Left lung (tissue), 10 donors: ENCODE measurements around the gene TTC39B. TPM values are rescaled to one million over a fixed set of nuclear protein-coding genes. Genes with fewer than 3 reads are reported as not detected.

Experiments
- ATAC-seq: fragments of 200-7000 bp; cut with Tn5 transposase; one replicate; pipeline ENCODE4 v1.9.1; 2020; ENCODE audit warnings: moderate library complexity
- DNase-seq, 4 donors: peaks; one replicate each; pipeline ENCODE4 v3.0.0-alpha.2; 2013 to 2020
- H3K27ac ChIP-seq, 2 donors: fragments of 200-600 bp; sonication (generic) in 1 of 2; one replicate each; pipeline versions ENCODE4 v1.5.0 to v1.8.0; 2020 to 2021
- H3K27me3 ChIP-seq, 2 donors: fragments of 200-600 bp; sonication (generic) in 1 of 2; one replicate each; pipeline versions ENCODE4 v1.5.0 to v1.8.0; 2020 to 2021
- H3K36me3 ChIP-seq, 2 donors: fragments of 200-600 bp; sonication (generic) in 1 of 2; one replicate each; pipeline versions ENCODE4 v1.5.0 to v1.8.0; 2020 to 2021
- H3K4me1 ChIP-seq, 2 donors: fragments of 200-600 bp; one replicate each; pipeline ENCODE4 v1.8.0; 2021
- H3K4me3 ChIP-seq, 2 donors: fragments of 200-600 bp; sonication (generic) in 1 of 2; one replicate each; pipeline versions ENCODE4 v1.5.0 to v1.8.0; 2020 to 2021; ENCODE audit warnings: mild to moderate bottlenecking in 1 of 2
- H3K9me3 ChIP-seq, 2 donors: fragments of 200-600 bp; sonication (generic) in 1 of 2; one replicate each; pipeline versions ENCODE4 v1.5.0 to v1.8.0; 2020 to 2021
- CTCF ChIP-seq, 2 donors: fragments of 200-600 bp; sonication (generic) in 1 of 2; IDR thresholded peaks; one replicate each; pipeline versions ENCODE4 v1.5.0 to v1.8.0; 2021; ENCODE audit warnings: antibody characterized with exemption in 2 of 2
- intact Hi-C, 2 donors: fragments of 100-400 bp; cut with DNase I; formaldehyde crosslinking; loops; one replicate each; pipeline versions ENCODE4 v1.11.2 to v1.14.2; 2022
- polyA plus RNA-seq, 6 donors: library from polyadenylated mRNA; unstranded; fragments of 120-200 nt; gene quantifications; one replicate each; pipeline ENCODE4 v1.2.1, GENCODE V29; 2013; ENCODE audit not compliant: insufficient read length in 6 of 6
- total RNA-seq, 2 donors: library from RNA; stranded (reverse); fragmentation: NEBNext Ultra II Directional; extraction: Animal tissue kit (Norgen Biotek cat#: 25700); gene quantifications; one replicate each; pipeline ENCODE4 v1.2.1, GENCODE V29; 2021
- donor health status: DM: no; HTN: yes; CAD: no.
- donor health status: DM: no; HTN: no; CAD: no.

TTC39B gene
- total and polyA plus RNA-seq, 8 donors: 10.7 to 23.2 (median 13.1) TPM

DNA sequence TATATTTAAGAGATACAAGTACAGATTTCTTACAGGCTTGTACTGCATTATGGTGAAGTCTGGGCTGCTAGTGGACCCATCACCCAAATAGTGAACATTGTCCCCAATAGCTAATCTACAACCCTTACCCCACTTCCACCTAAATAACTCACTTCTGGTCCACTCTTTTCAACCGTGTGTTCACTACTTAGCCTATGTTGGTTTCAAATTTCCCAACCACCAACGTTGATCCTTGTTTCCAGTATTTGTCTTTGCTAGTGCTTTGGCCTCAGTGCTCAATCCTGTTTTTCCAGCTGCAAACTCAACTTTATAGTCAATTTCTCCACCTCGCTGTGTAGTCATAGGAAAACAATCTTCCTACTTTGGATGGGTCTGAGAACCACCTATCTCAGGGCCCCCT is 45.3 kb upstream of the TTC39B start:
- TF ChIP-seq CTCF (IDR thresholded peaks at IDR 0.05): no peak
- Histone ChIP-seq H3K36me3 (no peaks in the 10 kb centered on the region), H3K4me1 (no peaks in the 10 kb centered on the region), H3K27me3 (no peaks in the 10 kb centered on the region), H3K4me3 (no peak overlapping the region), H3K27ac (no peak overlapping the region), H3K9me3 (no peaks in the 10 kb centered on the region)
- intact Hi-C loops: no loop called here
- DNase-seq: no peak
- no peak for ATAC-seq

DNA sequence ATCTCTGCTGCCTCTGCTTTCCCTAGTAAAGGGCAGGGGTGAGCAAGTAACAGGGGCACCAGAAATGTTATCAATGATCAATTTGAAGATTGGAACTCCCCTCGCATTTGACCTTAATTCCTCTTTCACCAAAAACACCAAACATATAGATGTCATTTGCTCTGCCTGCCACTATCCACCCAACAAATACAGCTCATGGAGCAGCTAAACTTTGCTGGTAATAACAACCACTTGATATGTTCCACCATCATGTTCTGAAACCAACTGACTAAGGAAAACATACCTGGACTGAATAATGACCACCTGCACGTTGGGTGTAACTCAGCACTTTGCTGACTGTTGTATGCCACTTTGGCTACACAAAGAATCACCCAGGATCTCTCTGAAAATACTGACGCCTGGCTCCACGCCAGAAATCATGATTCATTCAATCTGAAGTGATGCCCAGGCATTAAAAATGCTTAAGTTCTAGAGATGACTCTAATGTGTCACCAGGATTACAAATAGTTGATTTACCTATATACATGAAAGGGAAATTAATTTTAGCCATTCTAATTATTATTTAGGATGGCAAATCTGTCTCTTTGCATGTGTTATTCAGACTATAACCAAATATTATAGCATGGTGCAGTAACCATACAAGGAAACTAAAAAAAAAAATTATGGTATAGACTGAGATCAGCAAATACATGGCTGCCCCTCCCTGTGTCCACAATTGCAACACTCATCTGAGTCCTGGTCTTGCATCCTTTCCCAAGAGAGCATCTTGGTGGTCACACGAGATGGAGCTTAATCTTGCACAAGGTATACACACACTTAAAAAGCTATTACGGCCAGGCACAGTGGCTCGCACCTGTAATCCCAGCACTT is 43.1 kb upstream of the TTC39B start:
- Histone ChIP-seq H3K4me1 (no peaks in the 10 kb centered on the region), H3K27ac (no peak overlapping the region), H3K9me3 (no peaks in the 10 kb centered on the region), H3K4me3 (no peak overlapping the region), H3K27me3 (no peaks in the 10 kb centered on the region), H3K36me3 (no peaks in the 10 kb centered on the region)
- DNase-seq: no peak
- no peak for ATAC-seq
- TF ChIP-seq CTCF (IDR thresholded peaks at IDR 0.05): no peak
- intact Hi-C loops: no loop called here

DNA sequence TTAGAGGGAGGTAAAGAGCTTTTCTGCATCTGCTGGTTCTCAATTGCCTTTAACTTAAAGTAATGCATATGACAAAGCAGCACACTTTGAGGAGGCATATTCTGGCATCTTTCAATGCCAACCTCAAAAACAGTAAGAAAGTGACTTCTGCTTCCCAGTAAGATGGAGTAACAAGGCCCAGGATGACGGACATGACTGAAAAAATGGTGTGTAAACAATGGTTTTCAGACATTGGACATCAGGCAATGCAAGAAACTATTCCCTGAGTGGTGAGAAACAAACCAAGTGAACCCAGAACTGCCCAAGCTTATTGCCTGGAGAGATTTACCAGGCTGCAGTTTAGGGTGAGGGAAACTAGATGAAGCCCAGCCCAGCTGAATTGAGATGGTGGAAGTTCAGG is 39.8 kb upstream of the TTC39B start:
- TF ChIP-seq CTCF (IDR thresholded peaks at IDR 0.05): no peak
- Histone ChIP-seq H3K4me3 (no peak overlapping the region), H3K9me3 (no peaks in the 10 kb centered on the region), H3K27ac (no peak overlapping the region), H3K4me1 (no peaks in the 10 kb centered on the region), H3K27me3 (no peaks in the 10 kb centered on the region), H3K36me3 (no peaks in the 10 kb centered on the region)
- no peak for DNase-seq
- intact Hi-C loops: no loop called here
- no peak for ATAC-seq

- ATAC-seq (no peak), DNase-seq (no peak)
- Histone ChIP-seq H3K27ac (no peak overlapping the region), H3K4me1 (no peaks in the 10 kb centered on the region), H3K27me3 (no peaks in the 10 kb centered on the region), H3K4me3 (no peak overlapping the region), H3K9me3 (no peaks in the 10 kb centered on the region), H3K36me3 (no peaks in the 10 kb centered on the region)
- no peak for TF ChIP-seq CTCF (IDR thresholded peaks at IDR 0.05)
- intact Hi-C loops: no loop called here
Observed at GRCh38 chr9:15344191-15344590, 37.2 kb upstream of the TTC39B start.

DNA sequence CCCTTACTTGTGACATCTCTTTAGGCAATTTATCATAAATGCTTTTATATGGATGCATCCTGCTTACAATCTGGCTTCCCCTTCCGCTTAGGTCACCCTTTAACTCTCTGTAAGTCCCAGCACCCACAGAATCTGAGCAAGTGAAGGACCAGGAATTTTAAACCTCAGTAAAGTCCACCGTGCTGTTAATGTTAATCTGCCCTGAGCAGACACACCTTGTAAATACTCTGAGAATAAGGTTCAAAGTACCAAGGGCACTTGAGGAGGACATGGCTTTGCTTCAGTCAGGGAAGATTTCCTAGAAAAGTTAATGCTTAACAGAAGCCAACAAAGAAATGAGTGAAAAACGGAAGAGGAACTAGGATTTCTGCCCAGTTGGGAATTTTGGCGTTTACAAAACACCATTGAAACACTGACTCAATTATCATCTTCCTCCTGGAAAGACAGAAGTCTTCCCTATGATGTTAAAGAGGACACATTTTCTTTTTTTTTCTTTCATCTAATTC is 26.4 kb upstream of the TTC39B start:
- no peak overlapping the region for H3K4me3 ChIP-seq
- no peak for TF ChIP-seq CTCF (IDR thresholded peaks at IDR 0.05)
- ATAC-seq: peak; percentile 73
- no peaks in the 10 kb centered on the region for H3K9me3 ChIP-seq
- no peak for DNase-seq
- peaks cover 0 to 9% of the 10 kb centered on the region in 2 donors for H3K4me1 ChIP-seq
- intact Hi-C loops: no loop called here
- H3K27me3 ChIP-seq: no peaks in the 10 kb centered on the region
- H3K36me3 ChIP-seq: no peaks in the 10 kb centered on the region
- no peak overlapping the region for H3K27ac ChIP-seq
